Fibroblast of lung (primary cell): ENCODE measurements around the gene KCTD13.

Experiments used
- CTCF ChIP-seq, 2 donors: IDR thresholded peaks in 1 of 2; conservative IDR thresholded peaks in 1 of 2; 1 replicate in 1 of 2; 2 replicates in 1 of 2; pipeline ENCODE4 v1.5.1; 2011 to 2012; ENCODE audit warnings: low read length in 2 of 2, control low read depth in 1 of 2, inconsistent platforms in 1 of 2, low read depth in 1 of 2, mild to moderate bottlenecking in 1 of 2
- EZH2 ChIP-seq: IDR thresholded peaks from 2 replicates; pipeline ENCODE4 v1.5.1; 2012; ENCODE audit warnings: low read length, control low read depth, mild to moderate bottlenecking; ENCODE audit errors: missing control alignments

GRCh38 chr16:29910819-29911675 is 15.0 kb downstream of the KCTD13 start:
- TF ChIP-seq EZH2 (no peak), CTCF (conservative IDR thresholded peaks at IDR 0.05 in 1 of 2, IDR thresholded peaks at IDR 0.05 in 1 of 2; ENCODE audit: low read depth in 1 of 2, low read length in 2 of 2) (no peak)
